ENCODE data around the gene SLC4A5.

SLC4A5 gene

GRCh38 chr2:74379851-74380789 is 36.9 kb upstream of the SLC4A5 start, which contains the start of gene DCTN1:
Gene DCTN1 (minus strand): TSS chr2:74380311. CDS start chr2:74380037, 274 bp downstream.
- H3K27ac ChIP-seq (ENCODE audit: low read length) = no peak within 1 kb of the TSS
- peak within 1 kb of the TSS; percentile 49 to 76 for H3K4me3 ChIP-seq (ENCODE audit: low read length in 2 of 2)
- peaks cover 34% of the 10 kb centered on the region for H3K4me1 ChIP-seq (ENCODE audit: control insufficient read depth, insufficient read depth, low read length)
- peaks cover 16 to 22% of the 10 kb centered on the region in 2 donors for H3K36me3 ChIP-seq (ENCODE audit: control insufficient read depth in 2 of 2, insufficient read depth in 2 of 2, low read length in 2 of 2)
- H3K9me3 ChIP-seq (ENCODE audit: control insufficient read depth in 2 of 2, low read length in 2 of 2) = no peaks in the 10 kb centered on the region
- peak within 1 kb of the TSS; percentile 58 to 73 for H3K9ac ChIP-seq (ENCODE audit: low read length in 2 of 2)
- H3K27me3 ChIP-seq (ENCODE audit: control insufficient read depth in 1 of 2, insufficient read depth in 2 of 2, low read length in 2 of 2) = no peaks in the 10 kb centered on the region

DNA sequence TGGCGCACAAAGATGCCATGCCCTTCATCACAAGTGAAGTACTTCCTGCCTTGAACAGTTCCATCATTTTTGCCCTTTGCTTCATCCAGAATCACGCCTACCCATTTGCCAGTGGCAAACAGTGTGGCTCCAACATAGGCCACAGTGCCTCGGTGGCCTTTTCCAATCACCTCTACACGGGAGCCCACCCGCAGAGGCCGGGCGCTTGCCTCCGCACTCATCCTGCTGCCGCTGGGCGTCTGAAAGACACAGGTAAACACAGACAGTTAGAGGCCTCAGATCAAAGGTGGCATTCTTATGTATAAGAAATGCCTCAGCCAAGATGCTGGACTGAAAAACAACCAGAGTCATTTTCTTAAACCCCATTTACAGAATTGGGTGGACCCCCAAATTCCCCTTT is 34.8 kb upstream of the SLC4A5 start:
- peaks cover 54% of the 10 kb centered on the region for H3K4me1 ChIP-seq (ENCODE audit: control insufficient read depth, insufficient read depth, low read length)
- H3K36me3 ChIP-seq (ENCODE audit: control insufficient read depth in 2 of 2, insufficient read depth in 2 of 2, low read length in 2 of 2) = peaks cover 16 to 21% of the 10 kb centered on the region in 2 donors
- no peaks in the 10 kb centered on the region for H3K27me3 ChIP-seq (ENCODE audit: control insufficient read depth in 1 of 2, insufficient read depth in 2 of 2, low read length in 2 of 2)
- H3K27ac ChIP-seq (ENCODE audit: low read length) = no peak overlapping the region
- H3K9ac ChIP-seq (ENCODE audit: low read length in 2 of 2) = no peak overlapping the region
- H3K4me3 ChIP-seq (ENCODE audit: low read length in 2 of 2) = no peak overlapping the region
- no peaks in the 10 kb centered on the region for H3K9me3 ChIP-seq (ENCODE audit: control insufficient read depth in 2 of 2, low read length in 2 of 2)

DNA sequence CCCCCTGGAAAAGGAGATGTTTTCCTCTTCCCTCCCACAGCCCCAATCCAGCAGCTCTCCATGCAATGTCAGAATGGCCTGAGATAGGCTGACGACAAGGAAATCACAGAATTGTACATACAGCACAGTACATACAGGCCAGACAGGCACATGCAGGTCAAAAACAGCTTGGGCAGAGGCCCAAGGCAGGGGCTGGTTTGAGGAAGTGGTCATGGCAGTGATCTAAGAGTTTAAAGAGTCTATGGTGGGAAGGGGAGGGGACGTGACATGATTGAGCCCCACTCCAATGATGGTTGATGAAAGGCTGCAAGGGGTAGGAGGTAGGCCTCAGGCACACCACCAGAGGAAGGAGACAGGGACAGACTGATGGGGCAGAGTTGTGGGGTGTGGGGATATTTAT is 32.6 kb upstream of the SLC4A5 start:
- Histone ChIP-seq H3K27ac (ENCODE audit: low read length) (no peak overlapping the region), H3K36me3 (ENCODE audit: control insufficient read depth in 2 of 2, insufficient read depth in 2 of 2, low read length in 2 of 2) (peaks cover 20 to 25% of the 10 kb centered on the region in 2 donors), H3K9me3 (ENCODE audit: control insufficient read depth in 2 of 2, low read length in 2 of 2) (no peaks in the 10 kb centered on the region), H3K4me3 (ENCODE audit: low read length in 2 of 2) (no peak overlapping the region), H3K9ac (ENCODE audit: low read length in 2 of 2) (no peak overlapping the region), H3K4me1 (ENCODE audit: control insufficient read depth, insufficient read depth, low read length) (peaks cover 53% of the 10 kb centered on the region), H3K27me3 (ENCODE audit: control insufficient read depth in 1 of 2, insufficient read depth in 2 of 2, low read length in 2 of 2) (no peaks in the 10 kb centered on the region)

DNA sequence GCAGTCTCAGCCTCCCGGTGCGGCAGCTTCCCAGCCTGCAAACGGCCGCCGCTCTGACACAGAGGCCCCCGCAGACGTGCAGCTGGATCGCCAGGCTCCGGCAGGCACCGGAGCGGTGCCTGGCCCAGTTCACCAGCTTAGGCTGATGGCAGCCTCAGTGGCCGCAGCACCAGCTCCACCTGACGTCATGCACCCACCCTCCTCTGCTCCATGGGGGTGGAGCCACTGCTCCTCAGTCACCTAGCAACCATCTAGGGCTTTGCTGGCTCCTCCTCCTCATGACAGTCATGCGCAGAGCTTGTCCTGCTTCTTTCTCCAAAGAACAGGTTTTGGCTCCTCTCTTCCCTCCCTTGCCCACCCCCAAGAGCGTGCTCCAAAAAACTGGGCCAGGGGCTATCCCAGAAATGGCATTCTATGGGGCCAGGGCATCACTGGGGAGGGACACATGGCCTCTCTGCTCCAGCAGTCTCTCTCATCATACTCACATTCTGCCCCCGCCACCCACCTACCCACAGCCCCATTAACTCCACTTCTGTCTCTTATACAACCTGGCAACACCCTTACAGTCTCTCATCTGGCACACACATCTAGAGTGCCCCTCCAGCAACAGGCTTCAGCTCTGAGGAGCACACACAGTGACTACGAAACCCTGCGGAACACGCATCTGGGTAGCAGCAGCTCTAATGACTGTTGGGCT is 31.4 kb upstream of the SLC4A5 start:
- Histone ChIP-seq H3K27ac (ENCODE audit: low read length) (peak overlapping the region; percentile 31), H3K9ac (ENCODE audit: low read length in 2 of 2) (peak overlapping the region; percentile 52 to 80), H3K27me3 (ENCODE audit: control insufficient read depth in 1 of 2, insufficient read depth in 2 of 2, low read length in 2 of 2) (no peaks in the 10 kb centered on the region), H3K4me1 (ENCODE audit: control insufficient read depth, insufficient read depth, low read length) (peaks cover 41% of the 10 kb centered on the region), H3K9me3 (ENCODE audit: control insufficient read depth in 2 of 2, low read length in 2 of 2) (no peaks in the 10 kb centered on the region), H3K36me3 (ENCODE audit: control insufficient read depth in 2 of 2, insufficient read depth in 2 of 2, low read length in 2 of 2) (peaks cover 32 to 36% of the 10 kb centered on the region in 2 donors), H3K4me3 (ENCODE audit: low read length in 2 of 2) (peak overlapping the region; percentile 56 to 74)

GRCh38 chr2:74373985-74374384 is 30.8 kb upstream of the SLC4A5 start:
- Histone ChIP-seq H3K4me3 (ENCODE audit: low read length in 2 of 2) (peak overlapping the region; percentile 56 to 74), H3K9ac (ENCODE audit: low read length in 2 of 2) (peak overlapping the region; percentile 52 to 80), H3K27me3 (ENCODE audit: control insufficient read depth in 1 of 2, insufficient read depth in 2 of 2, low read length in 2 of 2) (no peaks in the 10 kb centered on the region), H3K36me3 (ENCODE audit: control insufficient read depth in 2 of 2, insufficient read depth in 2 of 2, low read length in 2 of 2) (peaks cover 36 to 41% of the 10 kb centered on the region in 2 donors), H3K9me3 (ENCODE audit: control insufficient read depth in 2 of 2, low read length in 2 of 2) (no peaks in the 10 kb centered on the region), H3K27ac (ENCODE audit: low read length) (peak overlapping the region; percentile 31), H3K4me1 (ENCODE audit: control insufficient read depth, insufficient read depth, low read length) (peaks cover 34% of the 10 kb centered on the region)

GRCh38 chr2:74373221-74373676 is 30.0 kb upstream of the SLC4A5 start:
- no peaks in the 10 kb centered on the region for H3K27me3 ChIP-seq (ENCODE audit: control insufficient read depth in 1 of 2, insufficient read depth in 2 of 2, low read length in 2 of 2)
- peak overlapping the region in 1 of 2 donors; percentile 74 for H3K4me3 ChIP-seq (ENCODE audit: low read length in 2 of 2)
- H3K36me3 ChIP-seq (ENCODE audit: control insufficient read depth in 2 of 2, insufficient read depth in 2 of 2, low read length in 2 of 2) = peaks cover 44 to 48% of the 10 kb centered on the region in 2 donors
- H3K4me1 ChIP-seq (ENCODE audit: control insufficient read depth, insufficient read depth, low read length) = peaks cover 29% of the 10 kb centered on the region
- H3K27ac ChIP-seq (ENCODE audit: low read length) = no peak overlapping the region
- no peaks in the 10 kb centered on the region for H3K9me3 ChIP-seq (ENCODE audit: control insufficient read depth in 2 of 2, low read length in 2 of 2)
- no peak overlapping the region for H3K9ac ChIP-seq (ENCODE audit: low read length in 2 of 2)

- Histone ChIP-seq H3K27ac (ENCODE audit: low read length) (no peak overlapping the region), H3K4me1 (ENCODE audit: control insufficient read depth, insufficient read depth, low read length) (peaks cover 29% of the 10 kb centered on the region), H3K9ac (ENCODE audit: low read length in 2 of 2) (no peak overlapping the region), H3K9me3 (ENCODE audit: control insufficient read depth in 2 of 2, low read length in 2 of 2) (no peaks in the 10 kb centered on the region), H3K27me3 (ENCODE audit: control insufficient read depth in 1 of 2, insufficient read depth in 2 of 2, low read length in 2 of 2) (no peaks in the 10 kb centered on the region), H3K4me3 (ENCODE audit: low read length in 2 of 2) (no peak overlapping the region), H3K36me3 (ENCODE audit: control insufficient read depth in 2 of 2, insufficient read depth in 2 of 2, low read length in 2 of 2) (peaks cover 46 to 50% of the 10 kb centered on the region in 2 donors)
Measured at GRCh38 chr2:74372674-74373073, 29.5 kb upstream of the SLC4A5 start.

DNA sequence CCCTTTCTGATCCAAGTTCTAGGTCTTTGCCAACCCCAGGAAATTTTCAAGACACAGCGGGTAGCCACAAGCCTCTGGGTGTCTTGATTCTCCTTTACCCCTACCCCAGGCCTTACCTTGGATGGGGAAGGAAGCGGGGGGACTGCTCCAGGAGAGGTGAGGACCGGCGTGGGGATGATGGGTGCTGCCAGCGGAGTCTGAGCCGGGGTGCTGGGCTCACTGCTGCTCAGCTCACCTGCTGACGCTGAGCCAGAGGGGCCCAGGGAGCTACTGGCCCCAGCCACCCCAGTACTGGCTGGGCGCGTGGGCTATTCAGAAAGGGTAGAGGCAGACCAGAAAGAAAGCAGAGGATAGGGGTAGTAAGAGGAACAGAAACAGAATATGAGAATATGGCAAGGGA is 28.2 kb upstream of the SLC4A5 start:
- Histone ChIP-seq H3K9me3 (ENCODE audit: control insufficient read depth in 2 of 2, low read length in 2 of 2) (no peaks in the 10 kb centered on the region), H3K27me3 (ENCODE audit: control insufficient read depth in 1 of 2, insufficient read depth in 2 of 2, low read length in 2 of 2) (no peaks in the 10 kb centered on the region), H3K4me3 (ENCODE audit: low read length in 2 of 2) (no peak overlapping the region), H3K9ac (ENCODE audit: low read length in 2 of 2) (no peak overlapping the region), H3K4me1 (ENCODE audit: control insufficient read depth, insufficient read depth, low read length) (peaks cover 31% of the 10 kb centered on the region), H3K36me3 (ENCODE audit: control insufficient read depth in 2 of 2, insufficient read depth in 2 of 2, low read length in 2 of 2) (peaks cover 49 to 50% of the 10 kb centered on the region in 2 donors), H3K27ac (ENCODE audit: low read length) (no peak overlapping the region)

- H3K36me3 ChIP-seq (ENCODE audit: control insufficient read depth in 2 of 2, insufficient read depth in 2 of 2, low read length in 2 of 2) = peaks cover 60 to 61% of the 10 kb centered on the region in 2 donors
- no peak overlapping the region for H3K27ac ChIP-seq (ENCODE audit: low read length)
- peaks cover 30% of the 10 kb centered on the region for H3K4me1 ChIP-seq (ENCODE audit: control insufficient read depth, insufficient read depth, low read length)
- no peaks in the 10 kb centered on the region for H3K27me3 ChIP-seq (ENCODE audit: control insufficient read depth in 1 of 2, insufficient read depth in 2 of 2, low read length in 2 of 2)
- no peak overlapping the region for H3K9ac ChIP-seq (ENCODE audit: low read length in 2 of 2)
- no peak overlapping the region for H3K4me3 ChIP-seq (ENCODE audit: low read length in 2 of 2)
- no peaks in the 10 kb centered on the region for H3K9me3 ChIP-seq (ENCODE audit: control insufficient read depth in 2 of 2, low read length in 2 of 2)
Measured at GRCh38 chr2:74369976-74370375, 26.8 kb upstream of the SLC4A5 start.

DNA sequence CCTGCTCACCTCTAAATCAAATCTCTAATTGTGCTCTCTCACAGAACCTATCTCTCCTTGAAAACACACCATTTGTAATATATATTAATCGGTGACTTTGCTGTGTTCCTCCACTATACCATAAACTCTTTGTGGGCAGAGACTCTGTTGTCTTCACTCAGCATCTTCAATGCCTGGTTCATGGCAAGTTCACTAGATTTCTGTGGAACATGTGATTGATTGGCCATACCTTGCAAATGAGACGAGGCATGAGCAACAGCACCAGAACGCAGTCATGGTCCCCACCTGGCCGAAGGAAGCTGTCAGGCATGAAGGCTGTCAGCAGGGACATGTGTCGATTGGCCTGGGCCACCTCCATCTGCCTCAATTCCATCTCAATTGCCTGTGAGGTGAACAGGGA is 25.3 kb upstream of the SLC4A5 start:
- H3K27ac ChIP-seq (ENCODE audit: low read length) = no peak overlapping the region
- peaks cover 74 to 75% of the 10 kb centered on the region in 2 donors for H3K36me3 ChIP-seq (ENCODE audit: control insufficient read depth in 2 of 2, insufficient read depth in 2 of 2, low read length in 2 of 2)
- no peaks in the 10 kb centered on the region for H3K27me3 ChIP-seq (ENCODE audit: control insufficient read depth in 1 of 2, insufficient read depth in 2 of 2, low read length in 2 of 2)
- peaks cover 16% of the 10 kb centered on the region for H3K4me1 ChIP-seq (ENCODE audit: control insufficient read depth, insufficient read depth, low read length)
- no peak overlapping the region for H3K9ac ChIP-seq (ENCODE audit: low read length in 2 of 2)
- H3K9me3 ChIP-seq (ENCODE audit: control insufficient read depth in 2 of 2, low read length in 2 of 2) = no peaks in the 10 kb centered on the region
- no peak overlapping the region for H3K4me3 ChIP-seq (ENCODE audit: low read length in 2 of 2)
